SK-N-SH (cell line): Measurements from ENCODE around the gene MAD1L1.

ENCODE experiments used
- FOXJ3 ChIP-seq: sonication (generic); formaldehyde crosslinking; IDR thresholded peaks from 2 replicates; pipeline ENCODE4 v1.5.1; 2020; ENCODE audit warnings: mild to moderate bottlenecking, missing genetic modification reagents
- GABPA ChIP-seq: IDR thresholded peaks from 2 replicates; pipeline ENCODE4 v1.4.0; 2012; ENCODE audit warnings: low read depth, mild to moderate bottlenecking
- JUND ChIP-seq: IDR thresholded peaks from 2 replicates; pipeline ENCODE4 v1.4.0; 2012
- MXI1 ChIP-seq: IDR thresholded peaks from 2 replicates; pipeline ENCODE4 v1.6.1; 2012; ENCODE audit warnings: mild to moderate bottlenecking, low read depth, low read length, improper control_type of control experiment
- NFIC ChIP-seq: IDR thresholded peaks from 2 replicates; pipeline ENCODE4 v1.4.0; 2012; ENCODE audit warnings: borderline replicate concordance
- NRF1 ChIP-seq: IDR thresholded peaks from 2 replicates; pipeline ENCODE4 v1.6.1; 2012; ENCODE audit warnings: low read depth, mild to moderate bottlenecking, low read length
- POLR2AphosphoS5 ChIP-seq: IDR thresholded peaks from 2 replicates; pipeline ENCODE4 v1.6.1; 2012; ENCODE audit warnings: low read depth, low read length
- RCOR1 ChIP-seq: fragments of 150-350 bp; IDR thresholded peaks from 2 replicates; pipeline ENCODE4 v1.6.1; 2017; ENCODE audit warnings: antibody characterized with exemption, low read length
- RFX5 ChIP-seq: IDR thresholded peaks from 2 replicates; pipeline ENCODE4 v1.6.1; 2012; ENCODE audit warnings: mild to moderate bottlenecking, improper control_type of control experiment, low read length
- RXRA ChIP-seq: IDR thresholded peaks from 2 replicates; pipeline ENCODE4 v1.4.0; 2012; ENCODE audit warnings: low read depth, mild to moderate bottlenecking, borderline replicate concordance
- TAF1 ChIP-seq: IDR thresholded peaks from 2 replicates; pipeline ENCODE4 v1.6.1; 2012; ENCODE audit warnings: low read depth, mild to moderate bottlenecking, low read length, moderate library complexity, borderline replicate concordance
- TF ChIP-seq, protein P1 (sequence below): fragments of 200-600 bp; sonication (generic); IDR thresholded peaks from 2 replicates; pipeline ENCODE4 v1.6.1; 2017; ENCODE audit warnings: antibody characterized with exemption, mild to moderate bottlenecking, moderate library complexity
- TF ChIP-seq, protein P2 (sequence below): IDR thresholded peaks from 2 replicates; pipeline ENCODE4 v1.4.0; 2012; ENCODE audit warnings: low read depth
- TF ChIP-seq, protein P3 (sequence below): IDR thresholded peaks from 2 replicates; pipeline ENCODE4 v1.4.0; 2012; ENCODE audit warnings: low read depth, borderline replicate concordance

DNA sequence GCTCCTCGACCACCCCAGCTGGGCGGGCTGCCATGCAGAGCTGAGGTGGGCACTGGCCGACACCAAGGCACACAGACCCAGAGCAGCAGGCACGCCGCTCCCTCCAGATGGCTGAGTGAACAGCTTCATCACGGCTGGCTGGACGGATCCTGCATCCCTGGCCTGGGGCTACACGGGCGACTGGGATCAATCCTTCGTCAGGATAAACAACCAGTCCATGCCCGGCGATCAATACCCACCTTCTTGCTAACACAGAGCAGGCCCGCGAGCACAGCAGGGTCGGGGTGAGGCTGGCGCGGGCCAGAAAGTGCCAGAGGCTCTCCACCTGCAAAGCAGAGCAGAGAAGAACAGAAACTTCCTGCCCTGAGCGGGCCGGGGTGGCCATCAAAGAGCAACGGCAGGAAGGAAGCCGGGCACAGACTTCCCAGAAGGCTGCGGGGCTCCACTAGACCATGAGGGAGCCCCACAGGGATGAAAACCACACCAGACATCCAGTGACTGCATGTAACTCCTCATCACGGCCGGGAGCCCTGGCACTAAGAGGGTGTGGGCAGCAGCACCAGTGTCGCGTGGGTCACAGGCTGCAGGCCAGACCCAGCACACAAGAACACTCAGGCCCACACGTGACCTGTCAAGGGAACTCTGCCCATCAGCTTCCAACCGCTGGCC, 166.4 kb downstream of the MAD1L1 start:
- TF ChIP-seq RXRA (no peak), TAF1 (no peak), RFX5 (no peak), RCOR1 (peak; percentile 48), GABPA (no peak), NRF1 (no peak), JUND (no peak), POLR2AphosphoS5 (no peak), FOXJ3 (CRISPR knock-in tag) (peak; percentile 94), NFIC (no peak), MXI1 (no peak)
- TF ChIP-seq, protein P1, sequence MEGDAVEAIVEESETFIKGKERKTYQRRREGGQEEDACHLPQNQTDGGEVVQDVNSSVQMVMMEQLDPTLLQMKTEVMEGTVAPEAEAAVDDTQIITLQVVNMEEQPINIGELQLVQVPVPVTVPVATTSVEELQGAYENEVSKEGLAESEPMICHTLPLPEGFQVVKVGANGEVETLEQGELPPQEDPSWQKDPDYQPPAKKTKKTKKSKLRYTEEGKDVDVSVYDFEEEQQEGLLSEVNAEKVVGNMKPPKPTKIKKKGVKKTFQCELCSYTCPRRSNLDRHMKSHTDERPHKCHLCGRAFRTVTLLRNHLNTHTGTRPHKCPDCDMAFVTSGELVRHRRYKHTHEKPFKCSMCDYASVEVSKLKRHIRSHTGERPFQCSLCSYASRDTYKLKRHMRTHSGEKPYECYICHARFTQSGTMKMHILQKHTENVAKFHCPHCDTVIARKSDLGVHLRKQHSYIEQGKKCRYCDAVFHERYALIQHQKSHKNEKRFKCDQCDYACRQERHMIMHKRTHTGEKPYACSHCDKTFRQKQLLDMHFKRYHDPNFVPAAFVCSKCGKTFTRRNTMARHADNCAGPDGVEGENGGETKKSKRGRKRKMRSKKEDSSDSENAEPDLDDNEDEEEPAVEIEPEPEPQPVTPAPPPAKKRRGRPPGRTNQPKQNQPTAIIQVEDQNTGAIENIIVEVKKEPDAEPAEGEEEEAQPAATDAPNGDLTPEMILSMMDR: no peak
- TF ChIP-seq, protein P2, sequence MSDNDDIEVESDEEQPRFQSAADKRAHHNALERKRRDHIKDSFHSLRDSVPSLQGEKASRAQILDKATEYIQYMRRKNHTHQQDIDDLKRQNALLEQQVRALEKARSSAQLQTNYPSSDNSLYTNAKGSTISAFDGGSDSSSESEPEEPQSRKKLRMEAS: no peak
- TF ChIP-seq, protein P3, sequence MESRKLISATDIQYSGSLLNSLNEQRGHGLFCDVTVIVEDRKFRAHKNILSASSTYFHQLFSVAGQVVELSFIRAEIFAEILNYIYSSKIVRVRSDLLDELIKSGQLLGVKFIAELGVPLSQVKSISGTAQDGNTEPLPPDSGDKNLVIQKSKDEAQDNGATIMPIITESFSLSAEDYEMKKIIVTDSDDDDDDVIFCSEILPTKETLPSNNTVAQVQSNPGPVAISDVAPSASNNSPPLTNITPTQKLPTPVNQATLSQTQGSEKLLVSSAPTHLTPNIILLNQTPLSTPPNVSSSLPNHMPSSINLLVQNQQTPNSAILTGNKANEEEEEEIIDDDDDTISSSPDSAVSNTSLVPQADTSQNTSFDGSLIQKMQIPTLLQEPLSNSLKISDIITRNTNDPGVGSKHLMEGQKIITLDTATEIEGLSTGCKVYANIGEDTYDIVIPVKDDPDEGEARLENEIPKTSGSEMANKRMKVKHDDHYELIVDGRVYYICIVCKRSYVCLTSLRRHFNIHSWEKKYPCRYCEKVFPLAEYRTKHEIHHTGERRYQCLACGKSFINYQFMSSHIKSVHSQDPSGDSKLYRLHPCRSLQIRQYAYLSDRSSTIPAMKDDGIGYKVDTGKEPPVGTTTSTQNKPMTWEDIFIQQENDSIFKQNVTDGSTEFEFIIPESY: no peak
